Activated CD4-positive, alpha-beta T cell treated with anti-CD3 and anti-CD28 coated beads, Interleukin-2, amount 50 U/mL, for 24 hours (primary cell): ENCODE results near the gene DOCK1.

Source experiments
- DNase-seq, 2 donors: peaks; one replicate each; pipeline ENCODE4 v3.0.0-alpha.2; 2020; ENCODE audit warnings: low read depth in 1 of 2, low spot score in 1 of 2

The DOCK1 gene

GRCh38 chr10:127071126-127071525, 165.9 kb downstream of the DOCK1 start:
- DNase-seq: no peak

GRCh38 chr10:127073666-127074065, 168.4 kb downstream of the DOCK1 start:
- DNase-seq: no peak

GRCh38 chr10:127079392-127079791, 174.2 kb downstream of the DOCK1 start:
- no peak for DNase-seq

GRCh38 chr10:127080317-127080716, 175.1 kb downstream of the DOCK1 start:
- no peak for DNase-seq

- DNase-seq: no peak
These were observed 176.7 kb downstream of the DOCK1 start for GRCh38 chr10:127081851-127082345.

GRCh38 chr10:127082651-127083050, 177.4 kb downstream of the DOCK1 start:
- DNase-seq: no peak

- DNase-seq: no peak
These were observed 180.7 kb downstream of the DOCK1 start for GRCh38 chr10:127085957-127086356.

GRCh38 chr10:127088908-127089307, 183.7 kb downstream of the DOCK1 start:
- no peak for DNase-seq

GRCh38 chr10:127089446-127089845, 184.2 kb downstream of the DOCK1 start:
- no peak for DNase-seq

GRCh38 chr10:127090138-127090537, 184.9 kb downstream of the DOCK1 start:
- no peak for DNase-seq

GRCh38 chr10:127091354-127091753, 186.1 kb downstream of the DOCK1 start:
- no peak for DNase-seq

- no peak for DNase-seq
These were observed 187.7 kb downstream of the DOCK1 start for GRCh38 chr10:127092916-127093315.

GRCh38 chr10:127094984-127095383, 189.8 kb downstream of the DOCK1 start:
- no peak for DNase-seq

- DNase-seq: no peak
These were observed 195.9 kb downstream of the DOCK1 start for GRCh38 chr10:127100983-127101615.

GRCh38 chr10:127102176-127102575, 196.9 kb downstream of the DOCK1 start:
- no peak for DNase-seq

- DNase-seq: no peak
These were observed 209.9 kb downstream of the DOCK1 start for GRCh38 chr10:127115100-127115499.

GRCh38 chr10:127117125-127117524, 211.9 kb downstream of the DOCK1 start:
- no peak for DNase-seq

GRCh38 chr10:127118034-127118433, 212.8 kb downstream of the DOCK1 start:
- no peak for DNase-seq

GRCh38 chr10:127119936-127120335, 214.7 kb downstream of the DOCK1 start:
- DNase-seq: no peak

GRCh38 chr10:127122831-127123230, 217.6 kb downstream of the DOCK1 start:
- DNase-seq: no peak

GRCh38 chr10:127123626-127124025, 218.4 kb downstream of the DOCK1 start:
- no peak for DNase-seq

GRCh38 chr10:127125331-127125730, 220.1 kb downstream of the DOCK1 start:
- no peak for DNase-seq

- no peak for DNase-seq
These were observed 222.6 kb downstream of the DOCK1 start for GRCh38 chr10:127127822-127128221.
